Activated CD4-positive, alpha-beta T cell treated with anti-CD3 and anti-CD28 coated beads, Interleukin-2, amount 10 ng/mL, durations not matched to agents 24 days and 14 days (primary cell): Measurements from ENCODE around the gene SLC15A4. TPM values are rescaled to one million over a fixed set of nuclear protein-coding genes. Genes with fewer than 3 reads are reported as not detected.
A peak's percentile ranks its signal among the peaks of the same experiment; 100 is the strongest.

Experiments
- DNase-seq: peaks from one replicate; pipeline ENCODE4 v3.0.0; 2022
- H3K27ac Mint-ChIP-seq: one replicate; pipeline ENCODE4 v1.8.0; 2022; ENCODE audit warnings: mild to moderate bottlenecking, mixed read lengths
- H3K27me3 Mint-ChIP-seq: one replicate; pipeline ENCODE4 v1.8.0; 2022; ENCODE audit warnings: mixed read lengths
- H3K36me3 Mint-ChIP-seq: one replicate; pipeline ENCODE4 v1.8.0; 2022; ENCODE audit warnings: low read depth, mild to moderate bottlenecking, mixed read lengths
- H3K4me1 Mint-ChIP-seq: one replicate; pipeline ENCODE4 v1.8.0; 2021; ENCODE audit warnings: mixed read lengths
- H3K4me3 Mint-ChIP-seq: one replicate; pipeline ENCODE4 v1.8.0; 2022; ENCODE audit warnings: mild to moderate bottlenecking, moderate library complexity, mixed read lengths
- H3K9me3 Mint-ChIP-seq: one replicate; pipeline ENCODE4 v1.8.0; 2021; ENCODE audit warnings: mixed read lengths
- intact Hi-C: fragments of 100-400 bp; cut with micrococcal nuclease; formaldehyde crosslinking; loops from one replicate; pipeline ENCODE4 v1.15.1; 2023
- total RNA-seq: library from RNA; stranded (reverse); gene quantifications from 2 replicates; pipeline ENCODE4 v1.2.3, GENCODE V29; 2022

The SLC15A4 gene
- total RNA-seq: 31.0 and 36.8 TPM in 2 replicates

DNA sequence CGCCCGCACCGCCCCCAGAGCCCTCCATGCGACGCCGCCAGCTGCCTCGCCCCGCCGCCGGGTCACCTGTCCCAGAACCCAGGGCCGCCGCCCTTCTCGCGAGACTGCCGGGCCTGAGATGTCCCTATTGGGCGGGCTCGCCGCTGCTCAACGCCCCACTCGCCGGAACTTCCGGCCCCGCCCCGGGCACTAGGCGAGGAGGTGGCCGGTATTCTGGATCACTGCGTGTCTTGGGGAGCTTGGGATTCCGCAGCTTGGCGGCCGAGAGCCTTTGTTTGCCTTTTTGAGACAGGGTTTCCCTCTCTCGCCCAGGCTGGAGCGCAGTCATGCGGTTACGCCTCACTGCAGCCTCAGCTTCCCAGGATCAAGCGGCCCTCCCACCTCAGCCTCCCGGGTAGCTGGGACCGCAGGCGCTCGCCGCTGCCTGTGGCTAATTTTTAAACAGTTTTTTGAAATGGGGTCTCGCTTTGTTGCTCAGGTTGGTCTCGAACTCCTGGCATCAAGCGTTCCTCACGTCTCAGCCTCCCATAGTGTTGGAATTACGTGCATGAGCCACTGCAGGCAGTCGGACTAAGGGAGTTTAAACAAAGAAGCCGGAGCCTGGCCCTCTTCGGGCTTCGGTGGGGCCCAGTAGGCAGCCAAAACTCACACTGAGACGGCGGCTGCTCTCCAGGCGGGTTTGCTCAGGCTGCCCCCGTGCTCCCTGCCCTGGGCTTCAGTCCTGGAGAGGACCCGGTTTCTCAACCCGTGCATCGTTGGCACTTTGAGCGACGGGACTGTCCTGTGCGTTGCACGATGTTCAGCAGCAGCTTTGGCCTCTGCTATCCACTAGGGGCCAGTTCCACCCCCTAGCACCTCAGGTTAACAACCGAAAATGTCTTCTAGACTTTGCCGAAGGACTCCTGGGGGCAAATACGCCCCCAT lies at the start of gene SLC15A4:
TSS of gene SLC15A4 (minus strand) at position 43 of the 924 bp plus-strand sequence. CDS start at position 28, 15 bp downstream.
- Mint-ChIP-seq H3K4me1 (peaks cover 30% of the 10 kb centered on the region), H3K27ac (peak within 1 kb of the TSS; percentile 86), H3K27me3 (no peaks in the 10 kb centered on the region), H3K4me3 (peak within 1 kb of the TSS; percentile 90), H3K9me3 (no peaks in the 10 kb centered on the region), H3K36me3 (peaks cover 24% of the 10 kb centered on the region)
- DNase-seq: peak; percentile 99
- intact Hi-C loops: loop anchor here (1.0 to 10.0 kb wide), 4 partner anchors 14 to 1991 kb away; no protein-coding TSS in a partner anchor

DNA sequence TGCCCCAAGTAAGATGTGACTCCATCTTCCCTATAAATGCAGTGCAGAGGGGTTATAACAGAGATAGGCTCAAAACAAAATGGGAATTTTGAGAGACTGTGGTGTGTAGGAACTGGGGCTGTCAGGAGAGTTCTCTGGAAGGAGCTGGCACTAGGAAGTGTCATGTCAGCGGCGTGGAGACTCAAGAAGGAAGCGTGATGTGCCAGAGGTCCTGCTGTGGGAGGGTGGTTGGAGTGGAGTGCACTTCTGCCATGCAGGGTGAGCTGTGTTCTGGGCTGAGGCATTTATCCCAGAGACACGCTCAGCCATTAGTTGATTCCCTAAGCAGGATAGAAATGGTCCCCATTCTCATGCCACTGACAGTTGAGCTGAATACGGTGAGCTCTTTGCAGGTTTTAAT lies 48.5 kb upstream of the SLC15A4 start:
- no peaks in the 10 kb centered on the region for H3K27me3 Mint-ChIP-seq
- intact Hi-C loops: no loop called here
- no peak overlapping the region for H3K4me3 Mint-ChIP-seq
- no peak overlapping the region for H3K27ac Mint-ChIP-seq
- DNase-seq: no peak
- H3K36me3 Mint-ChIP-seq: peaks cover 5% of the 10 kb centered on the region
- H3K4me1 Mint-ChIP-seq: no peaks in the 10 kb centered on the region
- H3K9me3 Mint-ChIP-seq: peaks cover 6% of the 10 kb centered on the region

DNA sequence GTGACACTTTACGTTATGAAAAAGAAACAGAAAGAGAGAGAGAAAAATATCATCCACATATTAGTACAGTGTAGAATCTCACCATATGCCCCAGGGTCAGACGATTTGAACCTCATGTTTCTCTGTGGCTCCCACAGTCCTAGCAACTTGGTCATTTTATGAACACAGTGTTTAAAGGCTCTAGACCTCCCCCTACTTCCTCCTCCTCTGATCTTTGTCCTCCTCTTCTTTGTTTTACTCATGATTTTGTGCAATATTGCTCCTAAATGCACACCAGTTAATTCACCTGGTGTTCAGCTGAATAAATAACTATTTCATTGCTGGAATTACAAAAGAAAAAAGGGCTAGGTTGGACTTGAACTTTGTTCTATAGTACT lies 47.7 kb upstream of the SLC15A4 start:
- Mint-ChIP-seq H3K4me3 (no peak overlapping the region), H3K27ac (no peak overlapping the region), H3K36me3 (peaks cover 1% of the 10 kb centered on the region), H3K27me3 (no peaks in the 10 kb centered on the region), H3K4me1 (no peaks in the 10 kb centered on the region), H3K9me3 (no peaks in the 10 kb centered on the region)
- intact Hi-C loops: no loop called here
- DNase-seq: no peak

DNA sequence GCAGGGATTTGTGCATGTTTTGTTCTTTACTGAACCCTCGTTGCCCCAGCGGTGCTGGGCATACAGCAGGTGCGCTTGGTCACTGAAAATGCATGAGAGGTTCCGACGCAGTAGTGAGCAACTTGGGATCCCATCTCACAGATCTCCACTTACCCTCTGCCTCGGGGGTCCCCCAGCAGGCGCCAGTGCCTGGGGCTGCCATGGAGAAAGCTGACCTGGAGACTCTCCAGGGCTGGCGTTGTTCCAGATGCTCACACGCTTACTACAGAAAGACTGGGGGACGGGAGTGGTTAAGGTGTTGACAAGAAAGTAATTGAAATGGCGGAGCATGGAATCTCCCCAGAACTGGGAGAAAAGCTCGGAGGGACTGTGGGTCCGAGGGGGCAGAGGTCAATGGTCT lies 43.7 kb upstream of the SLC15A4 start:
- H3K9me3 Mint-ChIP-seq: no peaks in the 10 kb centered on the region
- peaks cover 5% of the 10 kb centered on the region for H3K4me1 Mint-ChIP-seq
- H3K27ac Mint-ChIP-seq: no peak overlapping the region
- no peak overlapping the region for H3K4me3 Mint-ChIP-seq
- no peaks in the 10 kb centered on the region for H3K36me3 Mint-ChIP-seq
- H3K27me3 Mint-ChIP-seq: no peaks in the 10 kb centered on the region
- DNase-seq: no peak
- intact Hi-C loops: no loop called here

DNA sequence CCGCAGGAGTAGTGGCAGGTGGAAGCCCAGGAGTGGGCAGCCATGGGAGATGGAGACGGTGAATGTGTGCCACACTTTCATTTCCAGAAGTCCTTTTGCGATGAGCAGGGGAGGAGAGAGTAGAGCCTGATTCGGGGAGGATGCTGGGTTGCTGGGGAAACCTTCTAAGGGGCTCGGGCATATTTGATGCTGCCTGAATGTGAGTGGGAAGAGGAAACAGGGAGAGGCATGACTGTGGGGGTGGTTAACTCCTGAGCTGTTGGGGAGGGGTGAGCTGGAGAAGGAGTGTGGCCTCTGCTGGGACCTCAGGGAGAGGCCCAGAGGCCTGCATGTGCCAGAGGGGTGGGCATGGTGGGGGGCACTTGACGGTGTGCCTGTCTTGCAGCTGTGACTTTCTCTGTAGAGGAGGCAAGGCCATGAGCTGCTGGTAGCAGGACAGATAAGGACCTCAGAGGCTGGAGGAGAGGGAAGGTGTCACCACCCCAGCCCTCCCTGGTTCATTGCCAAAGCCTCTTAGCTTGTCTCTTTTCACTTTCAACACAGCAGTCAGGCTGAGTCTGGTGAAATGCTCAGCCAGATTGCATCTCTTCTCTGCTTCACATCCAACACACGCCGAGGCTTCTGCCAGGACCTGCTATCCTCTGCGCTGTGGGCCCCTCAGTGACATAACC lies 40.9 kb upstream of the SLC15A4 start:
- DNase-seq: no peak

DNA sequence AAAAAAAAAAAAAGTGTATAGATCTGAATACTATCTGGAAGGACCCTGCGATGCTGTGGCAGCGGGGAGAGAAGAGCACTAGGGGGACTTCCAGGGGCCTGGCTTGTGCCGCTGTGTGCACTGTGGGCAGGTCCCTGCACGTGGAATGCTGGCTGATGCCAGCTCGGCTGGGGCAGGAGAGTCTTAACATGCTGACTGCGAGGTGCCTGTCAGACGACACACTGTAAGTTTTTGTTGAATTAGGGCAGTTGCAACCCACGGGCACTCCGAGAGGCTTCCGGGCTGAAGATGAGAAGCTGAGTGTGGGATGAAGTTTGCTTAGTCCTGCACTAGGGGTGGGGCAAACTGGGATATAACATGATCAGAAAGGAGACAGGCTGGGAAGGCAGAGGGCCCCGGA lies 40.2 kb upstream of the SLC15A4 start:
- DNase-seq: no peak
- Mint-ChIP-seq H3K4me1 (peaks cover 5% of the 10 kb centered on the region), H3K4me3 (no peak overlapping the region), H3K9me3 (no peaks in the 10 kb centered on the region), H3K27ac (no peak overlapping the region), H3K27me3 (no peaks in the 10 kb centered on the region), H3K36me3 (no peaks in the 10 kb centered on the region)
- intact Hi-C loops: no loop called here

More for the DNA sequence above, 40.9 kb upstream of the SLC15A4 start:
- no peak overlapping the region for H3K27ac Mint-ChIP-seq
- H3K4me3 Mint-ChIP-seq: no peak overlapping the region
- peaks cover 5% of the 10 kb centered on the region for H3K4me1 Mint-ChIP-seq
- no peaks in the 10 kb centered on the region for H3K27me3 Mint-ChIP-seq
- no peaks in the 10 kb centered on the region for H3K36me3 Mint-ChIP-seq
- H3K9me3 Mint-ChIP-seq: no peaks in the 10 kb centered on the region
- intact Hi-C loops: no loop called here

DNA sequence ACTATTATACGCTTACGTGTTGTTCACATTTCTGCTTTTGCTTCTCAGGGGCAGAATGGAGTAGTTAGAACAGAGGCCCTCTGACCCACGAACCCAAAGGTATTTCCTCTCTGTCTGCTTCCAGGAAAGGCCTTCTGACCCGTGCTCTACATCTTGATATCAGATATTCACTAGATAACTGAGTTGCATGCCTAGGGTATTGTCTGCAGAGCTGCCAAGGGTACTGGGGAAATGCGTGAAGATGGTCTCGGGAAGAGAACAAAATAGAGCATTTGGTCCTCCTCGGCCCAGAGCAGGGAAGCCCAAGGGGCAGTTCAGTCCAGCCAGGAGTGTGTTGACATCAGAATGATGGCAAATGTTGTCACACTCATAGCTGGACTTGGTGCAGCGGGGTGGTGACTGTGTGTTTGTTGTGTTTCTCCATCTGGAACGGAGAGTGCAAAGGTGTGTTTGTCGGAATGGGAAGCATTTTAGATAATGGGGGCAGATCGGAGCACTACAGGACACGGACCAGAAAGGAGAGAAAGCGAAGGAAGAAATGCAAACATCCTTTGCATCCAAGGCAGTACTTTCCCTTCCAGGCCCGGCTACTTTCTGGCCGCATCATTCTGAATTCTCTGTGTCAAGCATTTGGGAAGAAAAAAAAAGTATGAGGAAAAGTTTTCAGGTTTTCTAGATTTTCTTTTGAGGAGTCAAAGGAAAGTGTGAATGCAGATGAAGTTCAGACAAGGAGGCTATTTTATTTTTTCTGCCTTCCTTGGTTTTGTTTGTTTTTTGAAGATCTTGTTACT lies 37.7 kb upstream of the SLC15A4 start:
- peaks cover 2% of the 10 kb centered on the region for H3K27me3 Mint-ChIP-seq
- peaks cover under 1% of the 10 kb centered on the region for H3K36me3 Mint-ChIP-seq
- DNase-seq: no peak
- intact Hi-C loops: no loop called here
- peaks cover 1% of the 10 kb centered on the region for H3K9me3 Mint-ChIP-seq
- H3K4me3 Mint-ChIP-seq: no peak overlapping the region
- H3K4me1 Mint-ChIP-seq: peaks cover 5% of the 10 kb centered on the region
- H3K27ac Mint-ChIP-seq: no peak overlapping the region

DNA sequence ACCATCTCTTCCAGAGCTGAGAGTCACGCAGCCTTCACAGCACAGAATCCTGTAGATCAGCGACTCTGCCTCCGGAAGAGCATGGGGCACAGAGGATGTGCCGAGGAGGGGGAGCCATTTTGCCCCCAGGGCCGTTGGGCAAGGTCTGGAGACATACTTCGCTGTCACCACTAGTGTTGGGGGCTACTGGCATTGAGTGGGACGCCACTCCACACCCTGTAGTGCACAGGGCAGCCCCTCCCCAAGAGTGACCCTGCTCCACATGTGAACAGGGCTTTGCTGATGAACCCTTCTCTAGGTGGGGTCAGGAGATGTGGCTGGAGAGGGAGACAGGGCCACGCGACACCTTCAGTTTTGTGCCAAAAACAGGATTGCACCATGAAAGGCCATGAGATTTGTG lies 35.6 kb upstream of the SLC15A4 start:
- Mint-ChIP-seq H3K4me1 (peaks cover under 1% of the 10 kb centered on the region), H3K27ac (no peak overlapping the region), H3K36me3 (peaks cover 2% of the 10 kb centered on the region), H3K4me3 (no peak overlapping the region), H3K9me3 (peaks cover 4% of the 10 kb centered on the region), H3K27me3 (peaks cover 10% of the 10 kb centered on the region)
- intact Hi-C loops: no loop called here
- no peak for DNase-seq

DNA sequence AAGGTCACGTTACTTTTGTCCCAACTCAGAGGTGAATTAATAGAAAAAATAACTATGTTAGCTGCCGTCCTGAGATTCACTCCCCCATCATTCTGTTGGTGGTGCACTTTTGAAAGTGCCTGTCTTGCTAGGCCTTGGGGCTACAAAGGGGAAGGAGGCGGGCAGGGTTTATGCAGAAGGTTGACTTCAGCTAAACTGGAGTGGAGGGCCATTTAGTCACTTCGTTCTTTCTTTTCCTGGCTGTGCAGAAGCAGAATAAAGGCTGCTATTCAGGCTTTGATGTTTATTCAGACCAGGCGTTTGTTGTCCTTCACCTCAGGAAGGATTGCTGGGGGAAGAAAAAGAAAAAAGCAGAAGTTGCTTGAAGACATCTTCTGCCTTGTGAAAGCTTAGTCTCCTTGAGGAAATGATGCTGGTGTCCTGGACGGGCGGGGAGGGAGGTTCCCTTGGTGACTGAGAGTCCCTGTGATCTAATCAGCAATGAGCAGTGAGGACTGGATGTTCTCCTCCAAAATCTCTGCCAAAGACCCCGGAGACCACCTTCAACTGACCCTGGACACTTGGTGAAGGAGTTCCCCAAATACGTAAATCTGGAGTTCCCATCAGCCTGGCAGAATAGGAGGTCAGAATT lies 33.5 kb upstream of the SLC15A4 start:
- H3K36me3 Mint-ChIP-seq: peaks cover 2% of the 10 kb centered on the region
- peaks cover 16% of the 10 kb centered on the region for H3K27me3 Mint-ChIP-seq
- no peak overlapping the region for H3K27ac Mint-ChIP-seq
- intact Hi-C loops: no loop called here
- H3K9me3 Mint-ChIP-seq: peaks cover 4% of the 10 kb centered on the region
- DNase-seq: no peak
- H3K4me1 Mint-ChIP-seq: no peaks in the 10 kb centered on the region
- no peak overlapping the region for H3K4me3 Mint-ChIP-seq

DNA sequence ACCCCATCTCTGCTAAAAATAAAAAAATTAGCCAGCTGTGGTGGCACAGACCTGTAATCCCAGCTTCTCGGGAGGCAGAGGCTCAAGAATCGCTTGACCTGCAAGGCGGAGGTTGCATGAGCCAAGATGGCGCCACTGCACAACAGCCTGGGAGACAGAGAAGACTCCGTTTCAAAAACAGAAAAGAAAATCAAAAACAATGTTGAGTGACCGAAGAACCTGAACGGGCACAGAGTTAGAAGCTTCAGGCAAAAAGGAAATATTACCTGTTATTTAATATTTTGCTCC lies 33.0 kb upstream of the SLC15A4 start:
- Mint-ChIP-seq H3K4me1 (no peaks in the 10 kb centered on the region), H3K27ac (no peak overlapping the region), H3K9me3 (peaks cover 4% of the 10 kb centered on the region), H3K27me3 (peaks cover 19% of the 10 kb centered on the region), H3K36me3 (peaks cover 2% of the 10 kb centered on the region), H3K4me3 (no peak overlapping the region)
- intact Hi-C loops: no loop called here
- DNase-seq: no peak

DNA sequence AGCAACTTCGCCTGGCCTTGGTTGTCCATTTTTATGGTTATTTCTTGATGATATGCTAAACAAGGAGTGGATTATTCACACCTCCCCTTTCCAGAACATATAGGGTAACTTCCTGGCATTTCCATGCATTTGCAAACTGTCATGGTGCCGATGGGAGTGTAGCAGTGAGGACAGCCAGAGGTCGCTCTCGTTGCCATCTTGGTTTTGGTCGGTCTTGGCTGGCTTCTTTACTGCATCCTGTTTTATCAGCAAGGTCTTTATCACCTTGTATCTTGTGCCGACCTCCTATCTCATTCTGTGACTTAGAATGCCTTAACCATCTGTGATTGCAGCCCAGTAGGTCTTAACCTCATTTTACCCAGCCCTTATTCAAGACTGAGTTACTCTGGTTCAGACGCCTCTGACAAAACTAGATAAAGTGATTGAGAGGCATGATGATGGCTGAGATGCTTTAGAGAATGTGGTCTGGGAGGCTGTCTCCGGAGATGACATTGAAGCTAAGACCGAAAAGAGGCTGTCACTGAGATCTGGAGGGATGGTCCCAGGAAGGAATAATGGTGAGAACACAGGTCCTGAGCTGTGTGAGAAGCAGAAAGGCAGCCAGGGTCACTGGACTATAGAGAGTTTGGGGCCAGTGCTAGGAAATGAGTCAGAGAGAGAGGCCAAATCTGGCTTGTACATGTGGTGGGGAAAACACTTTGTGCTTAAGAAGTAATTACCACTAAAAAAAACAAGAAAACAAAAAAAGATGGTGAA lies 32.5 kb upstream of the SLC15A4 start:
- H3K4me1 Mint-ChIP-seq: no peaks in the 10 kb centered on the region
- H3K4me3 Mint-ChIP-seq: no peak overlapping the region
- H3K36me3 Mint-ChIP-seq: peaks cover 2% of the 10 kb centered on the region
- H3K27me3 Mint-ChIP-seq: peaks cover 20% of the 10 kb centered on the region
- peaks cover 4% of the 10 kb centered on the region for H3K9me3 Mint-ChIP-seq
- DNase-seq: no peak
- intact Hi-C loops: no loop called here
- H3K27ac Mint-ChIP-seq: no peak overlapping the region

DNA sequence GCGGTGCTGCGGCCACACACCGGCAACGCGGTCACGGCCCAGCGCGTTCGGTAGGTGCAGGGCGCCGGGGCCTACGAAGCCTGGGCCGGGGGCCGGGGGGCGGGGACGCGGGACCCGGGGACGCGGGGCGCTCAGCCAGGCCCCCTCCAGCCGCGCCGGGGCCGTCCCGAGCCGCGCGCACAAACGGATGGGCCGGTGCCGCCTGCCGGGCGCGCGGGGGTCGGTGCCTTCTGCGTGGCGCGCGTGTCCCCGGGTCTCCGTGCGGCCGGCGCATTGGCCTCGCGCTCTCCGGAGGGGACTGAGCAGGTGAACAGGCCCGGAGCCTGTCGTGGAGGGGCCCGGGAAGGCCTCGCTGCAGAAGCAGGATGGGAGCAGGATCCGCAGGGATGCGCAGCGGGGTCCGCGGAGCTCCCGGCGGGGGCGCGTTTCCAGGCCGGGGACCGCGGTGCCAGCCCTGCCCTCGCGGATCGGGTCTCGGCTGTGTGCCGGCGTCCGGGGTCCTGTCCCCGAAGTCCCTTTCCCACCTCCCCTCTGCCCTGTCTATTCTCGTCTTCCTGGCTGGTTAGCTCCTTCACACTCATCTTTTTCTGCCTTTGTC lies 29.9 kb upstream of the SLC15A4 start:
- Mint-ChIP-seq H3K4me1 (no peaks in the 10 kb centered on the region), H3K4me3 (peak overlapping the region; percentile 55), H3K9me3 (peaks cover 4% of the 10 kb centered on the region), H3K36me3 (peaks cover 2% of the 10 kb centered on the region), H3K27ac (no peak overlapping the region), H3K27me3 (peaks cover 27% of the 10 kb centered on the region)
- intact Hi-C loops: no loop called here
- DNase-seq: no peak
